Panc1 (cell line): Measurements from ENCODE around the gene HOXA9. TPM values are rescaled to one million over a fixed set of nuclear protein-coding genes. Genes with fewer than 3 reads are reported as not detected.

Experiments used
- ATAC-seq: fragments of 200-7000 bp; cut with Tn5 transposase; 2 replicates; pipeline ENCODE4 v1.9.1; 2020; ENCODE audit warnings: mild to moderate bottlenecking, moderate library complexity
- BruUV-seq: library from RNA; stranded (reverse); fragments of 400-500 nt; replicated peaks from 2 replicates; lab custom pipeline; 2021; lab: Mats Ljungman, UMichigan
- CTCF ChIA-PET: fragments of 300-600 bp; sonication (Branson Sonifier 250); formaldehyde crosslinking; loops from one replicate; lab custom pipeline; 2022; ENCODE audit warnings: antibody characterized with exemption; lab: Charles Lee
- POLR2A ChIA-PET: fragments of 300-600 bp; sonication (Branson Sonifier 250); formaldehyde crosslinking; loops from one replicate; lab custom pipeline; 2022; ENCODE audit warnings: antibody characterized with exemption; lab: Charles Lee
- DNase-seq: peaks from one replicate; pipeline ENCODE4 v3.0.0-alpha.2; 2010; ENCODE audit warnings: low read depth, low spot score
- H3K27ac ChIP-seq: 2 replicates; pipeline ENCODE4 v1.5.1; 2011; ENCODE audit warnings: mild to moderate bottlenecking, low read length, inconsistent platforms
- H3K27me3 ChIP-seq: fragments of 200-500 bp; sonication (Bioruptor generic); 2 replicates; pipeline ENCODE4 v1.6.0; 2014; ENCODE audit warnings: low read length, inconsistent platforms; ENCODE audit not compliant: control insufficient read depth, insufficient read depth
- H3K36me3 ChIP-seq: fragments of 200-500 bp; sonication (Bioruptor generic); 2 replicates; pipeline ENCODE4 v1.5.1; 2014; ENCODE audit warnings: inconsistent platforms, mild to moderate bottlenecking, low read length, moderate library complexity; ENCODE audit not compliant: control insufficient read depth, insufficient read depth
- H3K4me1 ChIP-seq: 2 replicates; pipeline ENCODE4 v1.5.1; 2011; ENCODE audit warnings: inconsistent platforms, mild to moderate bottlenecking, low read length, moderate library complexity; ENCODE audit not compliant: control insufficient read depth, insufficient read depth
- H3K4me3 ChIP-seq, 2 experiments: 2 replicates each; pipeline ENCODE4 v1.5.1; 2011 to 2012; ENCODE audit warnings: low read depth in 2 of 2, low read length in 2 of 2, mild to moderate bottlenecking in 2 of 2, inconsistent platforms in 1 of 2, moderate library complexity in 1 of 2
- H3K9me3 ChIP-seq: fragments of 200-500 bp; sonication (Bioruptor generic); 2 replicates; pipeline ENCODE4 v1.5.1; 2014; ENCODE audit warnings: low read depth, mild to moderate bottlenecking, inconsistent platforms, low read length, moderate library complexity; ENCODE audit not compliant: control insufficient read depth, insufficient read depth
- POLR2AphosphoS5 ChIP-seq: IDR thresholded peaks from 2 replicates; pipeline ENCODE4 v1.6.1; 2012; ENCODE audit warnings: mild to moderate bottlenecking, low read depth, low read length, moderate library complexity
- SIN3A ChIP-seq: IDR thresholded peaks from 2 replicates; pipeline ENCODE4 v1.6.1; 2012; ENCODE audit warnings: low read depth, mild to moderate bottlenecking, low read length, moderate library complexity, borderline replicate concordance; ENCODE audit not compliant: insufficient read depth
- TCF7L2 ChIP-seq: IDR thresholded peaks from 2 replicates; pipeline ENCODE4 v1.6.1; 2011; ENCODE audit warnings: mild to moderate bottlenecking, low read depth, low read length, inconsistent platforms
- in situ Hi-C: cut with HindIII; loops from 2 replicates; pipeline ENCODE4 v1.10.0; 2016; ENCODE audit warnings: low sequenced_read_pairs, low pct_unique_long_range_greater_than_20kb
- intact Hi-C: fragments of 100-400 bp; cut with micrococcal nuclease; formaldehyde crosslinking; loops from one replicate; pipeline ENCODE4 v1.10.0; 2022; ENCODE audit not compliant: unreplicated experiment
- total RNA-seq: library from RNA; stranded (reverse); gene quantifications from one replicate; pipeline ENCODE4 v1.2.1, GENCODE V29; 2021; ENCODE audit not compliant: unreplicated experiment
- TF ChIP-seq, protein P1 (sequence below), 2 experiments: IDR thresholded peaks; 2 replicates each; pipeline ENCODE4 v1.6.1; 2011 to 2012; ENCODE audit warnings: low read depth in 2 of 2, control low read depth in 1 of 2, low read length in 1 of 2, mild to moderate bottlenecking in 1 of 2, moderate library complexity in 1 of 2; ENCODE audit not compliant: insufficient read depth in 1 of 2
- TF ChIP-seq, protein P2 (sequence below): fragments of 450-650 bp; IDR thresholded peaks from 2 replicates; pipeline ENCODE4 v1.5.1; 2017; ENCODE audit warnings: mild to moderate bottlenecking

The HOXA9 gene
- total RNA-seq, 1 experiment from 2014 or later = not detected

DNA sequence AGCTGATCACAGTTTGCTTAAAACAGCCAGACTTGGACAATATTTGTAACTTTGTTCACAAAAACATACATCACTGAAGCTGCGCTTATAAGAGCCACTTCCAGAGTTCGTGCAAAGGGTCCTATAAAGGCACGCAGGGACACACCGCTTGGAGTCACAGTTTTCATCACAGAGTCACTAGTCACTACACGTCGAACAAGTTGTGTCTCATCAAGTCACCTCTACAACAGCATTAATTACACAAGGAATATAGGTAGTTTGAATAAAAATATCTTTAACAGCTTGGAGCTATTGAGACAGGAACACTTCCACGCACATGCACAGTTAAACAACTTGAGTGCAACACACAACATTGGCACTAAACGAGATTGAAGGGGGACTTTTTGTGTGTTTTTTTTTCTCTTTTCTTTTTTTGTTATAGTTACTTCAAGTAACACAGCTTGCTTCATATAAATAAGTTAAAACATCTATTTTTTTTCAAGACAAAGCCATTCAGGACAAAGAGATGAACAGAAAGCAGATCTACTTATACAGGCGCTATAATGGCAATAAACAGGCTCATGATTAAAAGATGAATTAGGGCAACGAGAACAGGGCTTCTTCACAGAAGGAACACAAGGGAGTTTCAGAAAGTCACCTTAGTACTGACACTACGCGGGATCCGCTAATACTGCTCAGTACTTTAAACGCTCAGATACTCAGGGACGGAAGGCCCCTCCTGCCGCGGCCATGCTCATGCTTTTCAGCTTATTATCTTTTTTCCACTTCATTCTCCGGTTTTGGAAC lies 24.0 kb downstream of the HOXA9 start:
- in situ Hi-C loops = loop anchor here (5.0 kb wide), 1 partner anchor 284 kb away; no protein-coding TSS in a partner anchor
- Histone ChIP-seq H3K9me3 (no peaks in the 10 kb centered on the region), H3K4me3 (peak overlapping the region; percentile 58 to 87; a peak in 2 of 4 replicates), H3K27ac (peak overlapping the region; percentile 84), H3K27me3 (no peaks in the 10 kb centered on the region), H3K36me3 (no peaks in the 10 kb centered on the region), H3K4me1 (peaks cover 32% of the 10 kb centered on the region)
- POLR2A ChIA-PET = no interaction called here
- TF ChIP-seq, protein P1, sequence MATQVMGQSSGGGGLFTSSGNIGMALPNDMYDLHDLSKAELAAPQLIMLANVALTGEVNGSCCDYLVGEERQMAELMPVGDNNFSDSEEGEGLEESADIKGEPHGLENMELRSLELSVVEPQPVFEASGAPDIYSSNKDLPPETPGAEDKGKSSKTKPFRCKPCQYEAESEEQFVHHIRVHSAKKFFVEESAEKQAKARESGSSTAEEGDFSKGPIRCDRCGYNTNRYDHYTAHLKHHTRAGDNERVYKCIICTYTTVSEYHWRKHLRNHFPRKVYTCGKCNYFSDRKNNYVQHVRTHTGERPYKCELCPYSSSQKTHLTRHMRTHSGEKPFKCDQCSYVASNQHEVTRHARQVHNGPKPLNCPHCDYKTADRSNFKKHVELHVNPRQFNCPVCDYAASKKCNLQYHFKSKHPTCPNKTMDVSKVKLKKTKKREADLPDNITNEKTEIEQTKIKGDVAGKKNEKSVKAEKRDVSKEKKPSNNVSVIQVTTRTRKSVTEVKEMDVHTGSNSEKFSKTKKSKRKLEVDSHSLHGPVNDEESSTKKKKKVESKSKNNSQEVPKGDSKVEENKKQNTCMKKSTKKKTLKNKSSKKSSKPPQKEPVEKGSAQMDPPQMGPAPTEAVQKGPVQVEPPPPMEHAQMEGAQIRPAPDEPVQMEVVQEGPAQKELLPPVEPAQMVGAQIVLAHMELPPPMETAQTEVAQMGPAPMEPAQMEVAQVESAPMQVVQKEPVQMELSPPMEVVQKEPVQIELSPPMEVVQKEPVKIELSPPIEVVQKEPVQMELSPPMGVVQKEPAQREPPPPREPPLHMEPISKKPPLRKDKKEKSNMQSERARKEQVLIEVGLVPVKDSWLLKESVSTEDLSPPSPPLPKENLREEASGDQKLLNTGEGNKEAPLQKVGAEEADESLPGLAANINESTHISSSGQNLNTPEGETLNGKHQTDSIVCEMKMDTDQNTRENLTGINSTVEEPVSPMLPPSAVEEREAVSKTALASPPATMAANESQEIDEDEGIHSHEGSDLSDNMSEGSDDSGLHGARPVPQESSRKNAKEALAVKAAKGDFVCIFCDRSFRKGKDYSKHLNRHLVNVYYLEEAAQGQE (IDR thresholded peaks at IDR 0.05; ENCODE audit: insufficient read depth in 1 of 2, low read depth in 2 of 2, low read length in 1 of 2) = no peak
- TF ChIP-seq SIN3A = no peak
- TF ChIP-seq, protein P2, sequence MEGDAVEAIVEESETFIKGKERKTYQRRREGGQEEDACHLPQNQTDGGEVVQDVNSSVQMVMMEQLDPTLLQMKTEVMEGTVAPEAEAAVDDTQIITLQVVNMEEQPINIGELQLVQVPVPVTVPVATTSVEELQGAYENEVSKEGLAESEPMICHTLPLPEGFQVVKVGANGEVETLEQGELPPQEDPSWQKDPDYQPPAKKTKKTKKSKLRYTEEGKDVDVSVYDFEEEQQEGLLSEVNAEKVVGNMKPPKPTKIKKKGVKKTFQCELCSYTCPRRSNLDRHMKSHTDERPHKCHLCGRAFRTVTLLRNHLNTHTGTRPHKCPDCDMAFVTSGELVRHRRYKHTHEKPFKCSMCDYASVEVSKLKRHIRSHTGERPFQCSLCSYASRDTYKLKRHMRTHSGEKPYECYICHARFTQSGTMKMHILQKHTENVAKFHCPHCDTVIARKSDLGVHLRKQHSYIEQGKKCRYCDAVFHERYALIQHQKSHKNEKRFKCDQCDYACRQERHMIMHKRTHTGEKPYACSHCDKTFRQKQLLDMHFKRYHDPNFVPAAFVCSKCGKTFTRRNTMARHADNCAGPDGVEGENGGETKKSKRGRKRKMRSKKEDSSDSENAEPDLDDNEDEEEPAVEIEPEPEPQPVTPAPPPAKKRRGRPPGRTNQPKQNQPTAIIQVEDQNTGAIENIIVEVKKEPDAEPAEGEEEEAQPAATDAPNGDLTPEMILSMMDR = no peak
- TSS peak; percentile 81 for BruUV-seq
- ATAC-seq (no peak), DNase-seq (no peak)
- CTCF ChIA-PET = interaction anchor here (0.5 to 2.7 kb wide), 7 partner anchors 13 to 707 kb away, joined by 3 to 9 read pairs (median 7); no protein-coding TSS in a partner anchor
- intact Hi-C loops = no loop called here

DNA sequence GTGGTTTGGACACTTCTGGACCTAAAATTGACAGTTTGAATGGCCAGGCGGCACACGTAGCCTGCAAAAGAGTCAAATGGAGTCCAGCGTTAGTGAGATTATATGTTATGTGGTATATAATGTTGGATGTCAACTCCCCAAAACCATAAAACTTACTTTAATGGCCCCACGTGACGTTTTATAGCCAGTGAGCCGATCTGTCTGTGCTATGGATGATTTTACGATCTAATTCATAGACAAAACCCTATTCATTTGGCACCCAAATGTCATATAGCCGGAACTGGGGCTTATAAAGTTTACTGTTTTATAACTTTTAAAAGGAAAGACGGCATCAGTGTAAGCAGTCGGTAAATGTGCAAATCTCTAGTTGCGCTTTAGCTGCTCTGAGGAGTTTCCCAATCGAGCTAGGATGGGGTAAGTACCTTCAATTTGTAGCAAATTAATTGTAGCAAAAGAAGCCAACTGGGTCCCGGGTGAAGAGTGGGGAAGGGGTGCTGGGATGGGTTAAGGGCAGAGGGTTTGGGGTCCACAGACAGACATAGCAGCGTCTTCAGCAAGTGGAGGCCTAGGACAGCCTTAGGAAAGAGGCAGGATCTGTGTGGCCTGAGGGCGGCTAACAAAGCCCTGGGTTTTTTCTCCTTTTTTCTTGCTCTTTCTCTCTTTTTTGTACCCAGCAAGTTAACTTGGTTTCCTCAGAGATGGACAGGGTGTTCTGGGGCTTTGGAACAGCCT lies 25.0 kb downstream of the HOXA9 start:
- TF ChIP-seq POLR2AphosphoS5 (no peak), TCF7L2 (no peak), SIN3A (no peak)
- TF ChIP-seq, protein P1 (IDR thresholded peaks at IDR 0.05; ENCODE audit: insufficient read depth in 1 of 2, low read depth in 2 of 2, low read length in 1 of 2) = no peak
- TF ChIP-seq, protein P2 = no peak
- H3K9me3 ChIP-seq = no peaks in the 10 kb centered on the region
- no TSS peak for BruUV-seq
- peaks cover 42% of the 10 kb centered on the region for H3K4me1 ChIP-seq
- no peak for DNase-seq
- H3K36me3 ChIP-seq = no peaks in the 10 kb centered on the region
- ChIA-PET CTCF (interaction anchor here (0.7 kb wide), 1 partner anchor 53 kb away, joined by 3 read pairs; no protein-coding TSS in a partner anchor), POLR2A (interaction anchor here (0.6 kb wide), 2 partner anchors 284 to 460 kb away, joined by 3 to 5 read pairs; no protein-coding TSS in a partner anchor)
- in situ Hi-C loops = loop anchor here (5.0 kb wide), 1 partner anchor 283 kb away; no protein-coding TSS in a partner anchor
- no peak for ATAC-seq
- H3K27me3 ChIP-seq = no peaks in the 10 kb centered on the region
- no peak overlapping the region for H3K4me3 ChIP-seq
- intact Hi-C loops = no loop called here
- peak overlapping the region; percentile 51; the same call in 1 of the 2 replicates for H3K27ac ChIP-seq
